HepG2 (cell line): ENCODE data around the gene NID1. TPM values are rescaled to one million over a fixed set of nuclear protein-coding genes. Genes with fewer than 3 reads are reported as not detected.

Experiments
- ATAC-seq: fragments of 200-7000 bp; cut with Tn5 transposase; 3 replicates; pipeline ENCODE4 v1.9.1; 2020; ENCODE audit warnings: mild to moderate bottlenecking, moderate library complexity
- BruUV-seq: library from RNA; stranded (reverse); fragments of 400-500 nt; replicated peaks from 2 replicates; lab custom pipeline; 2021; lab: Mats Ljungman, UMichigan
- CTCF ChIA-PET: fragments of 300-600 bp; formaldehyde crosslinking; extraction: SDS; loops from one replicate; lab custom pipeline; 2021; ENCODE audit warnings: low total read pairs, inconsistent platforms, low intra/inter-chr PET ratio; lab: Yijun Ruan, JAX
- POLR2A ChIA-PET: fragments of 350-600 bp; sonication (Branson Sonifier 250); formaldehyde crosslinking; loops from one replicate; lab custom pipeline; 2020; ENCODE audit warnings: antibody characterized with exemption, inconsistent platforms; lab: Yijun Ruan, JAX
- DNase-seq: peaks from one replicate; pipeline ENCODE4 v3.0.0-alpha.2; 2015; ENCODE audit warnings: low spot score
- FAIRE-seq: peaks from 3 replicates; lab custom pipeline; 2011; peaks lifted over from hg19 to GRCh38; lab: Jason Lieb, UNC
- H2AFZ ChIP-seq: one replicate; pipeline ENCODE4 v1.6.1; 2011; ENCODE audit warnings: low read length, inconsistent platforms
- H3K27ac ChIP-seq: fragments of 300-600 bp; 3 replicates; pipeline ENCODE4 v1.8.0; 2011; ENCODE audit warnings: mixed run types, mild to moderate bottlenecking, mixed read lengths, low read length, inconsistent platforms; ENCODE audit not compliant: insufficient read depth; ENCODE audit errors: extremely low read length
- H3K27me3 ChIP-seq, 2 experiments: fragments of 200-600 bp in 1 of 2; 2 replicates in 1 of 2; 3 replicates in 1 of 2; pipeline versions ENCODE4 v1.6.0 to v1.8.0; 2011; ENCODE audit warnings: low read length in 2 of 2, mild to moderate bottlenecking in 2 of 2, moderate library complexity in 2 of 2, inconsistent platforms in 1 of 2; ENCODE audit not compliant: insufficient read depth in 2 of 2, control insufficient read depth in 1 of 2
- H3K36me3 ChIP-seq, 2 experiments: fragments of 200-600 bp in 1 of 2; replicated peaks in 1 of 2; 2 replicates in 1 of 2; 3 replicates in 1 of 2; pipeline versions ENCODE4 v1.5.1 to v1.8.0; 2011; ENCODE audit warnings: low read length in 2 of 2, inconsistent platforms in 1 of 2; ENCODE audit not compliant: insufficient read depth in 2 of 2, control insufficient read depth in 1 of 2
- H3K4me1 ChIP-seq: 2 replicates; pipeline ENCODE4 v1.5.1; 2012; ENCODE audit warnings: low read length, inconsistent platforms; ENCODE audit not compliant: insufficient read depth
- H3K4me2 ChIP-seq: 2 replicates; pipeline ENCODE4 v1.6.0; 2011; ENCODE audit warnings: low read depth, low read length, inconsistent platforms
- H3K4me3 ChIP-seq, 3 experiments: fragments of 200-600 bp in 1 of 3; sonication (generic), shearing (Covaris generic) in 1 of 3; replicated peaks in 1 of 3; 2 replicates each; pipeline ENCODE4 v1.5.1; 2011 to 2016; ENCODE audit warnings: low read length in 3 of 3, inconsistent platforms in 2 of 3, low read depth in 2 of 3, mild to moderate bottlenecking in 2 of 3, control low read depth in 1 of 3, mixed read lengths in 1 of 3; ENCODE audit not compliant: insufficient read depth in 1 of 3
- H3K79me2 ChIP-seq: one replicate; pipeline ENCODE4 v1.6.1; 2011; ENCODE audit warnings: low read length, inconsistent platforms; ENCODE audit not compliant: insufficient read depth
- H3K9ac ChIP-seq: 2 replicates; pipeline ENCODE4 v1.6.0; 2011; ENCODE audit warnings: mild to moderate bottlenecking, low read depth, low read length, inconsistent platforms; ENCODE audit not compliant: insufficient read depth
- H3K9me3 ChIP-seq: 2 replicates; pipeline ENCODE4 v1.5.1; 2012; ENCODE audit warnings: mild to moderate bottlenecking, low read length
- H4K20me1 ChIP-seq: 2 replicates; pipeline ENCODE4 v1.6.0; 2011; ENCODE audit warnings: inconsistent platforms, mild to moderate bottlenecking, low read length, moderate library complexity; ENCODE audit not compliant: insufficient read depth
- FOSL2 ChIP-seq: sonication (generic); formaldehyde crosslinking; IDR thresholded peaks from 2 replicates; pipeline ENCODE4 v1.4.0; 2020; ENCODE audit warnings: missing genetic modification reagents
- GABPA ChIP-seq, 2 experiments: IDR thresholded peaks; 2 replicates each; pipeline ENCODE4 v1.6.1; 2011 to 2016; ENCODE audit warnings: low read depth in 2 of 2, low read length in 1 of 2, missing biosample characterization in 1 of 2, missing genetic modification characterization in 1 of 2
- HNRNPL ChIP-seq: fragments of 200-400 bp; formaldehyde crosslinking; IDR thresholded peaks from 2 replicates; pipeline ENCODE4 v1.6.1; 2017; ENCODE audit warnings: mild to moderate bottlenecking, low read depth, low read length
- SIX4 ChIP-seq: sonication (generic); formaldehyde crosslinking; IDR thresholded peaks from 2 replicates; pipeline ENCODE4 v1.4.0; 2020; ENCODE audit warnings: missing genetic modification reagents
- ZNF441 ChIP-seq: sonication (generic); formaldehyde crosslinking; IDR thresholded peaks from 2 replicates; pipeline ENCODE4 v1.7.0; 2021; ENCODE audit warnings: missing genetic modification reagents, borderline replicate concordance
- WGBS: methylation state at CpG from one replicate; pipeline ENCODE4 v1.1.6; 2017; ENCODE audit warnings: low lambda C conversion rate; 5-methylcytosine and 5-hydroxymethylcytosine counted together
- in situ Hi-C: cut with HindIII; loops from 2 replicates; pipeline ENCODE4 v1.10.0; 2017; ENCODE audit warnings: low pct_unique_long_range_greater_than_20kb; ENCODE audit not compliant: extremely low pct_ligation_motif_present
- intact Hi-C: fragments of 100-400 bp; cut with micrococcal nuclease; formaldehyde crosslinking; loops from one replicate; pipeline ENCODE4 v1.10.0; 2022; ENCODE audit not compliant: unreplicated experiment
- polyA plus RNA-seq, 8 experiments: library from polyadenylated mRNA; depleted of rRNA in 3 of 8; stranded (reverse) in 7 of 8; unstranded in 1 of 8; fragments of >200 nt; fragmentation: Illumina TruSeq in 4 of 8; extraction: Trizol in 4 of 8; gene quantifications; 2 replicates each; pipeline versions ENCODE4 v1.2.1 to v1.2.3, GENCODE V29; 2011 to 2016; ENCODE audit warnings: low read depth in 4 of 8, missing spikeins in 1 of 8, mixed read lengths in 1 of 8; ENCODE audit not compliant: insufficient read depth in 1 of 8
- total RNA-seq, 5 experiments: library from RNA; depleted of rRNA; stranded (reverse); fragments of >200 nt; fragmentation: Illumina TruSeq; extraction: Trizol; gene quantifications; 2 replicates each; pipeline ENCODE4 v1.2.3, GENCODE V29; 2016; ENCODE audit warnings: low read depth in 1 of 5
- TF ChIP-seq, protein P1 (sequence below): sonication (generic); formaldehyde crosslinking; IDR thresholded peaks from 2 replicates; pipeline ENCODE4 v1.8.0; 2022; ENCODE audit warnings: missing genetic modification reagents, mild to moderate bottlenecking, borderline replicate concordance

The NID1 gene
- total and polyA plus RNA-seq, 2 of the 13 experiments (the other 11 are each of a cell fraction or from before 2014, with no cell fraction given), result 50.2 to 56.1 TPM

DNA sequence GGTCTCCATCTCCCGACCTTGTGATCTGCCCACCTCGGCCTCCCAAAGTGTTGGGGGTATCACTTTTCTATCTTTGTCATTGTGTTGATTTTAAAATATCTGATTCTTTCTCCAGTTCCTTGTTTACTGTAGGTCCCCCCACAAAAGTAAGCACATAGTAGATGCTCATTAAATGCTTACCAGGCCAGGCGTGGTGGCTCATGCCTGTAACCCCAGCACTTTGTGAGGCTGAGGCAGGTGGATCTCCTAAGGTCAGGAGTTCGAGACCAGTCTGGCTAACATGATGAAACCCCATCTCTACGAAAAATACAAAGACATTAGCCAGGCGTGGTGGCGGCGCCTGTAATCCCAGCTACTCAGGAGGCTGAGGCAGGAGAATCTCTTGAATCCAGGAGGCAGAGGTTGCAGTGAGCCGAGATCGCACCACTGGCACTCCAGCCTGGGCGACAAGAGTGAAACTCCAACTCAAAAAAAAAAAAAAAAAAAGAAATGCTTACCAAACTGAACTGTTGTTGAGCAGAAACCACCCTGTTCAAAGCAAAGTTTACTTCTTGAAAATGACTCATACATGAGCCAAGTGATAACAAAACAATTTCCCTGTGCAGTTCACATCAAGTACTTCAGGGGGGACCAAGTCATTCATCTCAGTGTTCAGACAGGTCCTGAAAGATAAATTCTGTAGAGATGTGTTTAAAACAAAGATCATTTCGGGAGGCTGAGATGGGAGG lies 24.3 kb upstream of the NID1 start:
- TF ChIP-seq, protein P1, sequence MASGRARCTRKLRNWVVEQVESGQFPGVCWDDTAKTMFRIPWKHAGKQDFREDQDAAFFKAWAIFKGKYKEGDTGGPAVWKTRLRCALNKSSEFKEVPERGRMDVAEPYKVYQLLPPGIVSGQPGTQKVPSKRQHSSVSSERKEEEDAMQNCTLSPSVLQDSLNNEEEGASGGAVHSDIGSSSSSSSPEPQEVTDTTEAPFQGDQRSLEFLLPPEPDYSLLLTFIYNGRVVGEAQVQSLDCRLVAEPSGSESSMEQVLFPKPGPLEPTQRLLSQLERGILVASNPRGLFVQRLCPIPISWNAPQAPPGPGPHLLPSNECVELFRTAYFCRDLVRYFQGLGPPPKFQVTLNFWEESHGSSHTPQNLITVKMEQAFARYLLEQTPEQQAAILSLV (CRISPR knock-in tag), result no peak
- TF ChIP-seq ZNF441 (CRISPR knock-in tag) (0 out of 2 replicates have a peak, but pooled peaks have one; percentile 27), FOSL2 (peak; percentile 35; the same call in 1 of the 2 replicates)

DNA sequence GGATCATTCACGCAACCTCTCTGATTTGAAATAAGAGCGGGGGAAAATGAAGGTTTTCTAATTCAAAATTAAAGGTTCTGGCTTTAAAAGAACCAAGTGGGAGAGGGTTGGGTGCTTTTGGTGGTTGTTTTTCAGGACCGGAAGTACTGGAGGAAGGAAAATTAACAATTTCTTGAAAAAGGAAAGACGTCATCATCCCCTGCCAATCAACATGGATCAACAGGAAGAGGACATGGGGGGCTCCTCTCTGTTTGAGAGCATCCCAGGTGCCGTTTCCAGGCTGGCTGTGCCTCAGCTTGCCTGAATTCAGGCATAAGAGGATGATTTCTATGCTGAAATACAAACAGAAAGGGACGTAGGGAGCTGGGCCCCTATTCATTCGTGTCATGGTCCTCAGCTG lies 21.6 kb upstream of the NID1 start:
- WGBS, result 42% methylated on average over 6 of the region's 7 CpGs
- H3K4me2 ChIP-seq, result no peak overlapping the region

More for the DNA sequence above, 24.3 kb upstream of the NID1 start:
- Histone ChIP-seq H2AFZ (no peak overlapping the region), H3K4me3 (no peak overlapping the region), H3K4me1 (peaks cover 28% of the 10 kb centered on the region), H3K9me3 (no peaks in the 10 kb centered on the region), H3K27me3 (no peaks in the 10 kb centered on the region; a peak in 1 of 5 replicates), H3K27ac (no peak overlapping the region), H3K79me2 (no peaks in the 10 kb centered on the region), H3K4me2 (no peak overlapping the region), H3K36me3 (no peaks in the 10 kb centered on the region), H3K9ac (no peak overlapping the region), H4K20me1 (no peaks in the 10 kb centered on the region)
- FAIRE-seq, result no peak
- 54% methylated on average over 12 of the region's 12 CpGs for WGBS
- no TSS peak for BruUV-seq
- ChIA-PET CTCF (no interaction called here), POLR2A (no interaction called here)
- intact Hi-C loops, result no loop called here
- no peak for DNase-seq
- no peak for ATAC-seq
- in situ Hi-C loops, result no loop called here

More for the DNA sequence above, 21.6 kb upstream of the NID1 start:
- no peak overlapping the region for H3K9ac ChIP-seq
- no peak overlapping the region for H2AFZ ChIP-seq
- peaks cover 0 to 1% of the 10 kb centered on the region in 2 experiments; a peak in 1 of 5 replicates for H3K27me3 ChIP-seq
- no peaks in the 10 kb centered on the region for H3K36me3 ChIP-seq
- peaks cover 38% of the 10 kb centered on the region for H3K4me1 ChIP-seq
- H3K79me2 ChIP-seq, result no peaks in the 10 kb centered on the region
- FAIRE-seq (no peak), DNase-seq (no peak), ATAC-seq (no peak)
- no peaks in the 10 kb centered on the region for H4K20me1 ChIP-seq
- intact Hi-C loops, result no loop called here
- in situ Hi-C loops, result no loop called here
- no TSS peak for BruUV-seq
- H3K27ac ChIP-seq, result no peak overlapping the region
- CTCF ChIA-PET, result no interaction called here
- no peak overlapping the region for H3K4me3 ChIP-seq
- H3K9me3 ChIP-seq, result no peaks in the 10 kb centered on the region
- TF ChIP-seq GABPA (IDR thresholded peaks at IDR 0.05; ENCODE audit: low read depth, low read length), result no peak
- peak; percentile 50; the same call in 1 of the 2 replicates for TF ChIP-seq GABPA (CRISPR knock-in tag; IDR thresholded peaks at IDR 0.05; ENCODE audit: low read depth)
- TF ChIP-seq SIX4 (CRISPR knock-in tag), result no peak
- no peak for TF ChIP-seq HNRNPL
- POLR2A ChIA-PET, result no interaction called here
